Dendritic cell treated with granulocyte-macrophage colony-stimulating factor and Interleukin-4, amounts not matched to agents 40 ng/mL and 50 ng/mL, for 4 days (primary cell): ENCODE data around the gene DCAF7.

Experiments
- H3K27ac Mint-ChIP-seq: one replicate; pipeline ENCODE4 v1.8.0; 2022; ENCODE audit warnings: mild to moderate bottlenecking, mixed read lengths
- H3K27me3 Mint-ChIP-seq: one replicate; pipeline ENCODE4 v1.8.0; 2022; ENCODE audit warnings: mild to moderate bottlenecking, mixed read lengths
- H3K36me3 Mint-ChIP-seq: one replicate; pipeline ENCODE4 v1.8.0; 2022; ENCODE audit warnings: low read depth, mixed read lengths
- H3K4me1 Mint-ChIP-seq: one replicate; pipeline ENCODE4 v1.8.0; 2022; ENCODE audit warnings: low read depth, mixed read lengths
- H3K4me3 Mint-ChIP-seq: one replicate; pipeline ENCODE4 v1.8.0; 2022; ENCODE audit warnings: mild to moderate bottlenecking, moderate library complexity, mixed read lengths
- H3K9me3 Mint-ChIP-seq: one replicate; pipeline ENCODE4 v1.8.0; 2022; ENCODE audit warnings: mixed read lengths
- intact Hi-C: fragments of 100-400 bp; cut with micrococcal nuclease; formaldehyde crosslinking; loops from one replicate; pipeline ENCODE4 v1.15.0; 2022

Gene DCAF7

GRCh38 chr17:63517825-63518534, 32.3 kb upstream of the DCAF7 start:
- no peaks in the 10 kb centered on the region for H3K36me3 Mint-ChIP-seq
- intact Hi-C loops: no loop called here
- H3K4me3 Mint-ChIP-seq: no peak overlapping the region
- no peak overlapping the region for H3K27ac Mint-ChIP-seq
- H3K27me3 Mint-ChIP-seq: peaks cover 61% of the 10 kb centered on the region
- peaks cover 7% of the 10 kb centered on the region for H3K4me1 Mint-ChIP-seq
- no peaks in the 10 kb centered on the region for H3K9me3 Mint-ChIP-seq

- H3K9me3 Mint-ChIP-seq: no peaks in the 10 kb centered on the region
- H3K27me3 Mint-ChIP-seq: peaks cover 67% of the 10 kb centered on the region
- intact Hi-C loops: no loop called here
- H3K4me3 Mint-ChIP-seq: no peak overlapping the region
- H3K27ac Mint-ChIP-seq: no peak overlapping the region
- H3K4me1 Mint-ChIP-seq: no peaks in the 10 kb centered on the region
- no peaks in the 10 kb centered on the region for H3K36me3 Mint-ChIP-seq
Observed at GRCh38 chr17:63519116-63519881, 31.0 kb upstream of the DCAF7 start.

GRCh38 chr17:63519972-63520882, 30.1 kb upstream of the DCAF7 start:
- no peaks in the 10 kb centered on the region for H3K4me1 Mint-ChIP-seq
- no peaks in the 10 kb centered on the region for H3K36me3 Mint-ChIP-seq
- intact Hi-C loops: no loop called here

GRCh38 chr17:63523253-63523855, 26.9 kb upstream of the DCAF7 start, which contains the start of gene KCNH6:
KCNH6 (plus strand) TSS chr17:63523358; CDS start chr17:63523414, 56 bp downstream.
- no peak within 1 kb of the TSS for H3K4me3 Mint-ChIP-seq
- H3K27ac Mint-ChIP-seq: no peak within 1 kb of the TSS
- no peaks in the 10 kb centered on the region for H3K9me3 Mint-ChIP-seq
- H3K36me3 Mint-ChIP-seq: no peaks in the 10 kb centered on the region
- peaks cover 69% of the 10 kb centered on the region for H3K27me3 Mint-ChIP-seq
- intact Hi-C loops: no loop called here
- no peaks in the 10 kb centered on the region for H3K4me1 Mint-ChIP-seq

More at GRCh38 chr17:63519972-63520882, 30.1 kb upstream of the DCAF7 start:
- Mint-ChIP-seq H3K27ac (no peak overlapping the region), H3K9me3 (no peaks in the 10 kb centered on the region), H3K4me3 (no peak overlapping the region), H3K27me3 (peaks cover 71% of the 10 kb centered on the region)

- no peaks in the 10 kb centered on the region for H3K36me3 Mint-ChIP-seq
- no peaks in the 10 kb centered on the region for H3K4me1 Mint-ChIP-seq
- intact Hi-C loops: no loop called here
- no peak overlapping the region for H3K27ac Mint-ChIP-seq
- H3K4me3 Mint-ChIP-seq: no peak overlapping the region
- no peaks in the 10 kb centered on the region for H3K9me3 Mint-ChIP-seq
- peaks cover 66% of the 10 kb centered on the region for H3K27me3 Mint-ChIP-seq
Observed at GRCh38 chr17:63524051-63524450, 26.2 kb upstream of the DCAF7 start.

GRCh38 chr17:63525190-63525946, 24.9 kb upstream of the DCAF7 start:
- Mint-ChIP-seq H3K27me3 (peaks cover 57% of the 10 kb centered on the region), H3K4me3 (no peak overlapping the region), H3K4me1 (no peaks in the 10 kb centered on the region), H3K9me3 (no peaks in the 10 kb centered on the region), H3K36me3 (no peaks in the 10 kb centered on the region), H3K27ac (no peak overlapping the region)
- intact Hi-C loops: no loop called here

GRCh38 chr17:63526861-63527260, 23.4 kb upstream of the DCAF7 start:
- Mint-ChIP-seq H3K9me3 (no peaks in the 10 kb centered on the region), H3K4me3 (no peak overlapping the region), H3K36me3 (no peaks in the 10 kb centered on the region), H3K4me1 (no peaks in the 10 kb centered on the region), H3K27ac (no peak overlapping the region), H3K27me3 (peaks cover 43% of the 10 kb centered on the region)
- intact Hi-C loops: no loop called here

- no peaks in the 10 kb centered on the region for H3K36me3 Mint-ChIP-seq
- no peaks in the 10 kb centered on the region for H3K4me1 Mint-ChIP-seq
- H3K4me3 Mint-ChIP-seq: no peak overlapping the region
- peaks cover 36% of the 10 kb centered on the region for H3K27me3 Mint-ChIP-seq
- no peak overlapping the region for H3K27ac Mint-ChIP-seq
- intact Hi-C loops: no loop called here
- no peaks in the 10 kb centered on the region for H3K9me3 Mint-ChIP-seq
Observed at GRCh38 chr17:63528183-63528582, 22.1 kb upstream of the DCAF7 start.

GRCh38 chr17:63529711-63530556, 20.3 kb upstream of the DCAF7 start:
- H3K9me3 Mint-ChIP-seq: no peaks in the 10 kb centered on the region
- no peaks in the 10 kb centered on the region for H3K36me3 Mint-ChIP-seq
- peaks cover 26% of the 10 kb centered on the region for H3K27me3 Mint-ChIP-seq
- H3K4me1 Mint-ChIP-seq: no peaks in the 10 kb centered on the region
- intact Hi-C loops: no loop called here
- no peak overlapping the region for H3K27ac Mint-ChIP-seq
- H3K4me3 Mint-ChIP-seq: no peak overlapping the region

GRCh38 chr17:63530557-63531021, 19.7 kb upstream of the DCAF7 start:
- intact Hi-C loops: no loop called here
- Mint-ChIP-seq H3K4me3 (no peak overlapping the region), H3K4me1 (no peaks in the 10 kb centered on the region), H3K9me3 (no peaks in the 10 kb centered on the region), H3K27ac (no peak overlapping the region), H3K27me3 (peaks cover 22% of the 10 kb centered on the region), H3K36me3 (no peaks in the 10 kb centered on the region)

GRCh38 chr17:63531022-63531965, 19.0 kb upstream of the DCAF7 start:
- Mint-ChIP-seq H3K27ac (no peak overlapping the region), H3K27me3 (peaks cover 19% of the 10 kb centered on the region), H3K9me3 (no peaks in the 10 kb centered on the region), H3K4me1 (no peaks in the 10 kb centered on the region), H3K36me3 (no peaks in the 10 kb centered on the region), H3K4me3 (no peak overlapping the region)
- intact Hi-C loops: no loop called here
